ENCODE results near the gene JDP2.

The JDP2 gene

DNA sequence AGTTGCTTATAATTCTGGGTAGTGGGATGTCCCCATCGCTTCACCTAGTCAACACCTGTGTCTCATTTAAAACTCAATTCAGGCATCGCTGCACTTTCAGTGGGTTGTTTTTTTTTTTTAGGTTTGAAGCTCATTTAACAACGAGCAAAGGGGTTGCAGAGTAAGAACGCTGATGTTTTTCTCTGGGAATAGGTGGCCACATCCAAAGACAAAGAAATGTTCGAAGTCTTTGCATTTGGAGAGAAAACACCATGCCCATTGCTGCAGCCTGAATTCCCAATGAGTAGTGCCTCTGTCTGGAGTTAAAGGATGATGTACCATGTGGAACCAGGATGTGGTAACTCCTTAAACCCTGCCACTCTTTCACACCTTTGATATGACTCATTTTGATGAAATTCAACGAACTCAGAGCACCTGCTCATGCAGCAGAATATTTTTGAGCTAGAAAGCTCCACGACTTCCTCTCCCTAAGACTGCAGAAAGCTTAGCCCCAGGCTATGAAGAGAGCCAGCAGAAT lies 59.4 kb downstream of the JDP2 start:
- no peaks in the 10 kb centered on the region; the same call in 1 of the 2 replicates for H3K36me3 ChIP-seq (ENCODE audit: insufficient read depth, low read length)
- no peaks in the 10 kb centered on the region for H3F3A ChIP-seq (ENCODE audit: insufficient read depth, low read length)
- H2AFZ ChIP-seq (ENCODE audit: low read length), result no peak overlapping the region
- no peaks in the 10 kb centered on the region for H4K20me1 ChIP-seq (ENCODE audit: insufficient read depth, low read length)
- peak overlapping the region; percentile 31 for H3K27ac ChIP-seq (ENCODE audit: low read depth, low read length, poor library complexity, severe bottlenecking)
- peaks cover 25% of the 10 kb centered on the region for H3K4me1 ChIP-seq (ENCODE audit: insufficient read depth, low read length, severe bottlenecking)
- no peak overlapping the region for H3K9ac ChIP-seq (ENCODE audit: low read length)
- no peaks in the 10 kb centered on the region for H3K9me3 ChIP-seq (ENCODE audit: low read length)
- TF ChIP-seq, protein P1, sequence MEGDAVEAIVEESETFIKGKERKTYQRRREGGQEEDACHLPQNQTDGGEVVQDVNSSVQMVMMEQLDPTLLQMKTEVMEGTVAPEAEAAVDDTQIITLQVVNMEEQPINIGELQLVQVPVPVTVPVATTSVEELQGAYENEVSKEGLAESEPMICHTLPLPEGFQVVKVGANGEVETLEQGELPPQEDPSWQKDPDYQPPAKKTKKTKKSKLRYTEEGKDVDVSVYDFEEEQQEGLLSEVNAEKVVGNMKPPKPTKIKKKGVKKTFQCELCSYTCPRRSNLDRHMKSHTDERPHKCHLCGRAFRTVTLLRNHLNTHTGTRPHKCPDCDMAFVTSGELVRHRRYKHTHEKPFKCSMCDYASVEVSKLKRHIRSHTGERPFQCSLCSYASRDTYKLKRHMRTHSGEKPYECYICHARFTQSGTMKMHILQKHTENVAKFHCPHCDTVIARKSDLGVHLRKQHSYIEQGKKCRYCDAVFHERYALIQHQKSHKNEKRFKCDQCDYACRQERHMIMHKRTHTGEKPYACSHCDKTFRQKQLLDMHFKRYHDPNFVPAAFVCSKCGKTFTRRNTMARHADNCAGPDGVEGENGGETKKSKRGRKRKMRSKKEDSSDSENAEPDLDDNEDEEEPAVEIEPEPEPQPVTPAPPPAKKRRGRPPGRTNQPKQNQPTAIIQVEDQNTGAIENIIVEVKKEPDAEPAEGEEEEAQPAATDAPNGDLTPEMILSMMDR (IDR thresholded peaks at IDR 0.05; ENCODE audit: low read length), result no peak
- no peak for TF ChIP-seq EZH2 (IDR thresholded peaks at IDR 0.05; ENCODE audit: borderline replicate concordance, low read length)
- peak overlapping the region; percentile 34; the same call in 1 of the 2 replicates for H3K4me2 ChIP-seq (ENCODE audit: low read length)
- no peaks in the 10 kb centered on the region for H3K27me3 ChIP-seq (ENCODE audit: insufficient read depth, low read length)
- H3K79me2 ChIP-seq (ENCODE audit: insufficient read depth, low read length), result no peaks in the 10 kb centered on the region
- no peak overlapping the region for H3K4me3 ChIP-seq (ENCODE audit: low read depth, low read length, poor library complexity, severe bottlenecking)
- no peaks in the 10 kb centered on the region for H3K9me2 ChIP-seq (ENCODE audit: low read depth, low read length)

GRCh38 chr14:75489480-75489837 lies 61.6 kb downstream of the JDP2 start:
- no peak overlapping the region for H3K27ac ChIP-seq (ENCODE audit: low read depth, low read length, poor library complexity, severe bottlenecking)
- H3K4me3 ChIP-seq (ENCODE audit: low read depth, low read length, poor library complexity, severe bottlenecking), result no peak overlapping the region
- TF ChIP-seq, protein P1 (IDR thresholded peaks at IDR 0.05; ENCODE audit: low read length), result no peak
- no peak for TF ChIP-seq EZH2 (IDR thresholded peaks at IDR 0.05; ENCODE audit: borderline replicate concordance, low read length)
- H3K9me2 ChIP-seq (ENCODE audit: low read depth, low read length), result no peaks in the 10 kb centered on the region
- no peaks in the 10 kb centered on the region for H3K9me3 ChIP-seq (ENCODE audit: low read length)
- H3K36me3 ChIP-seq (ENCODE audit: insufficient read depth, low read length), result no peaks in the 10 kb centered on the region
- H3K79me2 ChIP-seq (ENCODE audit: insufficient read depth, low read length), result no peaks in the 10 kb centered on the region
- no peak overlapping the region for H3K4me2 ChIP-seq (ENCODE audit: low read length)
- H3K4me1 ChIP-seq (ENCODE audit: insufficient read depth, low read length, severe bottlenecking), result peaks cover 38% of the 10 kb centered on the region
- H3F3A ChIP-seq (ENCODE audit: insufficient read depth, low read length), result no peaks in the 10 kb centered on the region
- H2AFZ ChIP-seq (ENCODE audit: low read length), result no peak overlapping the region
- H3K9ac ChIP-seq (ENCODE audit: low read length), result no peak overlapping the region
- no peaks in the 10 kb centered on the region for H4K20me1 ChIP-seq (ENCODE audit: insufficient read depth, low read length)
- no peaks in the 10 kb centered on the region for H3K27me3 ChIP-seq (ENCODE audit: insufficient read depth, low read length)

- Histone ChIP-seq H3K9me2 (ENCODE audit: low read depth, low read length) (no peaks in the 10 kb centered on the region), H3K36me3 (ENCODE audit: insufficient read depth, low read length) (no peaks in the 10 kb centered on the region; the same call in 1 of the 2 replicates), H3K9me3 (ENCODE audit: low read length) (no peaks in the 10 kb centered on the region), H3K27me3 (ENCODE audit: insufficient read depth, low read length) (no peaks in the 10 kb centered on the region), H4K20me1 (ENCODE audit: insufficient read depth, low read length) (no peaks in the 10 kb centered on the region), H3K4me2 (ENCODE audit: low read length) (no peak overlapping the region), H3K9ac (ENCODE audit: low read length) (no peak overlapping the region), H2AFZ (ENCODE audit: low read length) (no peak overlapping the region), H3K79me2 (ENCODE audit: insufficient read depth, low read length) (no peaks in the 10 kb centered on the region), H3K4me3 (ENCODE audit: low read depth, low read length, poor library complexity, severe bottlenecking) (no peak overlapping the region), H3K27ac (ENCODE audit: low read depth, low read length, poor library complexity, severe bottlenecking) (no peak overlapping the region), H3K4me1 (ENCODE audit: insufficient read depth, low read length, severe bottlenecking) (peaks cover 37% of the 10 kb centered on the region), H3F3A (ENCODE audit: insufficient read depth, low read length) (no peaks in the 10 kb centered on the region)
- TF ChIP-seq EZH2 (IDR thresholded peaks at IDR 0.05; ENCODE audit: borderline replicate concordance, low read length), result no peak
- TF ChIP-seq, protein P1 (IDR thresholded peaks at IDR 0.05; ENCODE audit: low read length), result no peak
These were observed 63.7 kb downstream of the JDP2 start for GRCh38 chr14:75491376-75491978.

Measured in OCI-LY1 (cell line).